HEK293 (cell line): ENCODE data around the gene CSF3R.

Experiments
- CTCF ChIA-PET: fragments of 350-600 bp; formaldehyde crosslinking; extraction: SDS; loops from one replicate; lab custom pipeline; 2021; ENCODE audit warnings: antibody characterized with exemption; lab: Yijun Ruan, JAX
- POLR2A ChIA-PET: fragments of 300-600 bp; formaldehyde crosslinking; extraction: SDS; loops from one replicate; lab custom pipeline; 2020; ENCODE audit warnings: antibody characterized with exemption, inconsistent platforms; lab: Yijun Ruan, JAX
- H3K27ac ChIP-seq: fragments of 200-500 bp; sonication (Bioruptor generic); 2 replicates; pipeline ENCODE4 v1.5.1; 2014; ENCODE audit warnings: low read depth, low read length, control low read depth, inconsistent platforms; ENCODE audit errors: extremely low read depth
- H3K36me3 ChIP-seq, 2 experiments: fragments of 200-500 bp in 1 of 2; sonication (Bioruptor generic) in 1 of 2; 1 replicate in 1 of 2; 2 replicates in 1 of 2; pipeline ENCODE4 v1.5.1; 2014 to 2017; ENCODE audit warnings: inconsistent platforms in 2 of 2, low read length in 2 of 2; ENCODE audit not compliant: control insufficient read depth in 2 of 2, insufficient read depth in 1 of 2
- H3K4me1 ChIP-seq: fragments of 200-500 bp; sonication (Bioruptor generic); 2 replicates; pipeline ENCODE4 v1.5.1; 2014; ENCODE audit warnings: mild to moderate bottlenecking, low read length, inconsistent platforms; ENCODE audit not compliant: control insufficient read depth, insufficient read depth
- H3K4me3 ChIP-seq: 2 replicates; pipeline ENCODE4 v1.5.1; 2011; ENCODE audit warnings: low read depth, mild to moderate bottlenecking, control low read depth, low read length, moderate library complexity
- H3K9me3 ChIP-seq: fragments of 200-500 bp; sonication (Bioruptor generic); 2 replicates; pipeline ENCODE4 v1.5.1; 2014; ENCODE audit warnings: low read depth, low read length, inconsistent platforms; ENCODE audit not compliant: control insufficient read depth, insufficient read depth
- GFI1B ChIP-seq: fragments of 450-650 bp; formaldehyde crosslinking; IDR thresholded peaks from 2 replicates; pipeline ENCODE4 v1.5.1; 2016; ENCODE audit warnings: missing biosample characterization, missing genetic modification characterization
- GLI2 ChIP-seq: fragments of 450-650 bp; formaldehyde crosslinking; IDR thresholded peaks from 2 replicates; pipeline ENCODE4; 2017; ENCODE audit warnings: missing biosample characterization, missing genetic modification characterization, low read depth, borderline replicate concordance
- GLIS1 ChIP-seq: fragments of 450-650 bp; formaldehyde crosslinking; IDR thresholded peaks from 2 replicates; pipeline ENCODE4 v1.5.1; 2016; ENCODE audit warnings: missing biosample characterization, missing genetic modification characterization
- OSR2 ChIP-seq: fragments of 450-650 bp; formaldehyde crosslinking; IDR thresholded peaks from 2 replicates; pipeline ENCODE4 v1.5.1; 2016; ENCODE audit warnings: missing biosample characterization, missing genetic modification characterization
- OVOL3 ChIP-seq: fragments of 450-650 bp; formaldehyde crosslinking; IDR thresholded peaks from 2 replicates; pipeline ENCODE4 v1.5.1; 2016; ENCODE audit warnings: missing biosample characterization, missing genetic modification characterization
- PRDM1 ChIP-seq: fragments of 450-650 bp; formaldehyde crosslinking; IDR thresholded peaks from 2 replicates; pipeline ENCODE4; 2016; ENCODE audit warnings: missing biosample characterization, missing genetic modification characterization
- REPIN1 ChIP-seq: fragments of 450-650 bp; formaldehyde crosslinking; IDR thresholded peaks from 2 replicates; pipeline ENCODE4 v1.5.1; 2017; ENCODE audit warnings: missing biosample characterization, missing genetic modification characterization, low read depth
- SCRT1 ChIP-seq: fragments of 450-650 bp; formaldehyde crosslinking; IDR thresholded peaks from 2 replicates; pipeline ENCODE4 v1.5.1; 2016; ENCODE audit warnings: missing biosample characterization, missing genetic modification characterization, borderline replicate concordance
- SP2 ChIP-seq: fragments of 450-650 bp; formaldehyde crosslinking; IDR thresholded peaks from 2 replicates; pipeline ENCODE4 v1.5.1; 2016; ENCODE audit warnings: missing biosample characterization, missing genetic modification characterization
- ZIC2 ChIP-seq: fragments of 450-650 bp; formaldehyde crosslinking; IDR thresholded peaks from 2 replicates; pipeline ENCODE4 v1.5.1; 2016; ENCODE audit warnings: missing biosample characterization, missing genetic modification characterization
- ZNF23 ChIP-seq: fragments of 450-650 bp; formaldehyde crosslinking; IDR thresholded peaks from 2 replicates; pipeline ENCODE4 v1.5.1; 2016; ENCODE audit warnings: missing biosample characterization, missing genetic modification characterization, borderline replicate concordance
- ZNF266 ChIP-seq: fragments of 450-650 bp; formaldehyde crosslinking; IDR thresholded peaks from 2 replicates; pipeline ENCODE4 v1.5.1; 2016; ENCODE audit warnings: missing biosample characterization, missing genetic modification characterization, low read depth
- ZNF423 ChIP-seq: fragments of 450-650 bp; formaldehyde crosslinking; IDR thresholded peaks from 2 replicates; pipeline ENCODE4 v1.5.1; 2016; ENCODE audit warnings: missing biosample characterization, missing genetic modification characterization
- ZNF510 ChIP-seq: fragments of 450-650 bp; formaldehyde crosslinking; IDR thresholded peaks from 2 replicates; pipeline ENCODE4 v1.5.1; 2018; ENCODE audit warnings: mild to moderate bottlenecking, missing genetic modification characterization, missing biosample characterization; ENCODE audit not compliant: insufficient replicate concordance
- ZNF548 ChIP-seq: fragments of 450-650 bp; formaldehyde crosslinking; IDR thresholded peaks from 2 replicates; pipeline ENCODE4 v1.5.1; 2016; ENCODE audit warnings: missing biosample characterization, missing genetic modification characterization
- ZNF600 ChIP-seq: fragments of 450-650 bp; formaldehyde crosslinking; IDR thresholded peaks from 2 replicates; pipeline ENCODE4 v1.5.1; 2016; ENCODE audit warnings: missing biosample characterization, missing genetic modification characterization
- ZNF837 ChIP-seq: fragments of 450-650 bp; formaldehyde crosslinking; IDR thresholded peaks from 2 replicates; pipeline ENCODE4 v1.5.1; 2016; ENCODE audit warnings: missing biosample characterization, missing genetic modification characterization
- ZSCAN16 ChIP-seq: fragments of 450-650 bp; formaldehyde crosslinking; IDR thresholded peaks from 2 replicates; pipeline ENCODE4 v1.5.1; 2016; ENCODE audit warnings: missing biosample characterization, missing genetic modification characterization
- TF ChIP-seq, protein P1 (sequence below): fragments of 450-650 bp; formaldehyde crosslinking; IDR thresholded peaks from 2 replicates; pipeline ENCODE4 v1.5.1; 2017; ENCODE audit warnings: missing biosample characterization, missing genetic modification characterization
- TF ChIP-seq, protein P2 (sequence below): fragments of 450-650 bp; formaldehyde crosslinking; IDR thresholded peaks from 2 replicates; pipeline ENCODE4 v1.5.1; 2016; ENCODE audit warnings: missing biosample characterization, missing genetic modification characterization
- TF ChIP-seq, protein P3 (sequence below): IDR thresholded peaks from 2 replicates; pipeline ENCODE4 v1.6.1; 2011; ENCODE audit warnings: mild to moderate bottlenecking, low read depth, low read length, borderline replicate concordance
- TF ChIP-seq, protein P4 (sequence below): sonication (generic); formaldehyde crosslinking; IDR thresholded peaks from 2 replicates; pipeline ENCODE4 v1.8.1; 2022; ENCODE audit warnings: mild to moderate bottlenecking, moderate library complexity, missing genetic modification reagents

The CSF3R gene

DNA sequence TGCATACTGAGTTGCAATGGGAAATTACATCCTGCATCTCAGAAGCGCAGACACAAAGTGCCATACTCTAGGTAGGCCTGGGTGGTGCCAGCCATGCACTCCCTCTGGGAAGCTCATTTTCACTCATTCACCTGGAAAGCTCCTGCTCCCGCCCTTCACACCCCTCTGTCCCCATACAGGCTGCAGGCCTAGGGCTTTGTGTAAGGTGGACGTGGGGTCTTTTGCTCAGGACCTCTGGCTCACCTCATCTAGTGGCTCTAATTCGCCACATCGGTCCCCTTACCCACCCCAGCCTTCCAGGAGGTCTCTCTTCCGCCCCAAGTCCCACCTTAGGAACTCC, 19.3 kb downstream of the CSF3R start:
- Histone ChIP-seq H3K36me3 (peaks cover 7 to 41% of the 10 kb centered on the region in 2 experiments), H3K4me3 (peak overlapping the region; percentile 93), H3K27ac (peak overlapping the region; percentile 56; the same call in 1 of the 2 replicates), H3K9me3 (no peaks in the 10 kb centered on the region), H3K4me1 (no peaks in the 10 kb centered on the region)
- ChIA-PET POLR2A (interaction anchor here (1.3 to 2.3 kb wide), 4 partner anchors 10 to 314 kb away, joined by 3 to 54 read pairs (median 8); partner anchors contain the start of genes OSCP1, STK40 and TRAPPC3), CTCF (interaction anchor here (0.6 to 0.7 kb wide), 2 partner anchors 13 to 957 kb away, joined by 3 read pairs; partner anchors contain the start of gene OSCP1)
- TF ChIP-seq ZNF23 (tag by site-specific recombination) (no peak), SP2 (tag by site-specific recombination) (peak; percentile 70; the same call in 1 of the 2 replicates), ZNF510 (no peak)
- TF ChIP-seq, protein P1, sequence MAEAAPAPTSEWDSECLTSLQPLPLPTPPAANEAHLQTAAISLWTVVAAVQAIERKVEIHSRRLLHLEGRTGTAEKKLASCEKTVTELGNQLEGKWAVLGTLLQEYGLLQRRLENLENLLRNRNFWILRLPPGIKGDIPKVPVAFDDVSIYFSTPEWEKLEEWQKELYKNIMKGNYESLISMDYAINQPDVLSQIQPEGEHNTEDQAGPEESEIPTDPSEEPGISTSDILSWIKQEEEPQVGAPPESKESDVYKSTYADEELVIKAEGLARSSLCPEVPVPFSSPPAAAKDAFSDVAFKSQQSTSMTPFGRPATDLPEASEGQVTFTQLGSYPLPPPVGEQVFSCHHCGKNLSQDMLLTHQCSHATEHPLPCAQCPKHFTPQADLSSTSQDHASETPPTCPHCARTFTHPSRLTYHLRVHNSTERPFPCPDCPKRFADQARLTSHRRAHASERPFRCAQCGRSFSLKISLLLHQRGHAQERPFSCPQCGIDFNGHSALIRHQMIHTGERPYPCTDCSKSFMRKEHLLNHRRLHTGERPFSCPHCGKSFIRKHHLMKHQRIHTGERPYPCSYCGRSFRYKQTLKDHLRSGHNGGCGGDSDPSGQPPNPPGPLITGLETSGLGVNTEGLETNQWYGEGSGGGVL (tag by site-specific recombination) = no peak

DNA sequence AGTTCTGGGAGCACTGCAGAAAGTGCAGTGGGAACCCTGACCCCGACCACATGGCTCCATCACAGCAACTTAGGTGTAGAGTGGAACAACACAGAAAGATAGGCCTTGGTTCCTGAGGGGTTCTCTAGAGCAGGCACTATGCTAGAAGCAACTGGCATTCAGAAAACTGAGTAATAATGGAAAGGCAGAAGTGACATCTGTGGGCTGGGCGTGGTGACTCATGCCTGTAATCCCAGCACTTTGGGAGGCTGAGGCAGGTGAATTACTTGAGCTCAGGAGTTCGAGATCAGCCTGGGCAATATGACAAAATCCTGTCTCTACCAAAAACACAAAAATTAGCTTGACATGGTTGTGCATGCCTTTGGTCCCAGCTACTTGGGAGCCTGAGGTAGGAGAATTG, 23.8 kb downstream of the CSF3R start:
- Histone ChIP-seq H3K4me1 (no peaks in the 10 kb centered on the region), H3K4me3 (no peak overlapping the region), H3K9me3 (no peaks in the 10 kb centered on the region), H3K36me3 (peaks cover 12 to 85% of the 10 kb centered on the region in 2 experiments), H3K27ac (no peak overlapping the region)
- POLR2A ChIA-PET = interaction anchor here (1.8 kb wide), 1 partner anchor 8 kb away, joined by 6 read pairs; the partner anchor contains the start of gene OSCP1
- CTCF ChIA-PET = no interaction called here
- TF ChIP-seq GLIS1 = peak; percentile 24; the same call in 1 of the 2 replicates
- TF ChIP-seq GLI2 = no peak
- TF ChIP-seq PRDM1 = peak; percentile 48; the same call in 1 of the 2 replicates
- TF ChIP-seq ZNF837 (tag by site-specific recombination) = no peak

DNA sequence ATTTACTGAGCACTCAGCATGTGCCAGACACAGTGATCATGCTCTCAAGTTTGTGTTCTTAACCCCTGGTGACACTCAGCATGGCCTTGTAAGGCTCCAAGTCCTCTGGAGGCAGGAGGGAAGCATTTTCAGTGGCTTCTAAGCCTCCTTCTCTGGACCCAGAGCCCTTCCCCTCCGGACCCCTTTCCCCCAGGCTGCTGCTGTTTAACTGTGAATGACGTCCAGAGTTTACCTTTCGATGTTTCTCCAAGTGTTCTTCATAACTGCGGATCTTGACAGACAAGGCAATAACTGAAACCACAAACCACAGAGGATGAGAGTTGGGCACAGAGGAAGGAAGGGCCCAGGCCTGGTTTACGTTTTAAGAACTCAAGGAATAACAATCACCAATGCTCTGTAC, 25.0 kb downstream of the CSF3R start:
- Histone ChIP-seq H3K4me1 (no peaks in the 10 kb centered on the region), H3K36me3 (peaks cover 12 to 92% of the 10 kb centered on the region in 2 experiments), H3K4me3 (no peak overlapping the region), H3K27ac (no peak overlapping the region), H3K9me3 (no peaks in the 10 kb centered on the region)
- ChIA-PET CTCF (no interaction called here), POLR2A (no interaction called here)
- TF ChIP-seq ZIC2 (peak; percentile 43), GLIS1 (peak; percentile 51; the same call in 1 of the 2 replicates), OSR2 (tag by site-specific recombination) (peak; percentile 45; the same call in 1 of the 2 replicates)
- TF ChIP-seq, protein P2, sequence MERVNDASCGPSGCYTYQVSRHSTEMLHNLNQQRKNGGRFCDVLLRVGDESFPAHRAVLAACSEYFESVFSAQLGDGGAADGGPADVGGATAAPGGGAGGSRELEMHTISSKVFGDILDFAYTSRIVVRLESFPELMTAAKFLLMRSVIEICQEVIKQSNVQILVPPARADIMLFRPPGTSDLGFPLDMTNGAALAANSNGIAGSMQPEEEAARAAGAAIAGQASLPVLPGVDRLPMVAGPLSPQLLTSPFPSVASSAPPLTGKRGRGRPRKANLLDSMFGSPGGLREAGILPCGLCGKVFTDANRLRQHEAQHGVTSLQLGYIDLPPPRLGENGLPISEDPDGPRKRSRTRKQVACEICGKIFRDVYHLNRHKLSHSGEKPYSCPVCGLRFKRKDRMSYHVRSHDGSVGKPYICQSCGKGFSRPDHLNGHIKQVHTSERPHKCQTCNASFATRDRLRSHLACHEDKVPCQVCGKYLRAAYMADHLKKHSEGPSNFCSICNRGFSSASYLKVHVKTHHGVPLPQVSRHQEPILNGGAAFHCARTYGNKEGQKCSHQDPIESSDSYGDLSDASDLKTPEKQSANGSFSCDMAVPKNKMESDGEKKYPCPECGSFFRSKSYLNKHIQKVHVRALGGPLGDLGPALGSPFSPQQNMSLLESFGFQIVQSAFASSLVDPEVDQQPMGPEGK = no peak

DNA sequence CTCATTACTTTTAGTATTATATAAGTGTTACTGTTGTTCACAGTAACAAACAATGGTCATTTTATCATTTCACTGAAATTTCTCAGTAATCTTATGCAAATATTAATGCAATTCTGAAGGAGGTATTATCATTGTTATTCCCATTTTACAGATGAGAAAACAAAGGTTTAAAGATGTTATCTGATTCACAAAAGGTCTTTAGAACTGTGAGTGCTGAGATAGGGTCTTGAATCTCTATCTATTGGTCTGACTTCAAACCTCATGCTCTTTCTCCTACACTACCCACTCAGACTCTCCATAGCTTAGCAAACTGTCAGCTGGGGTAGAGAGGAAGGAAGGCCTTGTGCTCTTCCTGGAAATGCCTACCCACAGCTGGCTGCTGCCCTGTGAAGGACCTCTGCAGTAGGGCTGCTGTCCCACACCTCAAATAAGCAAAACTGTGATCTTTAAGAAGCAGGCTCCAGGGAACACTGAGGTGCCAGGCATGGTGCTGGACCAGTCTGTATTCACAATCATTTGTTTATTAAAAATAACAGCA, 26.3 kb downstream of the CSF3R start:
- H3K4me1 ChIP-seq = no peaks in the 10 kb centered on the region
- POLR2A ChIA-PET = no interaction called here
- H3K36me3 ChIP-seq = peaks cover 12 to 81% of the 10 kb centered on the region in 2 experiments
- TF ChIP-seq, protein P3, sequence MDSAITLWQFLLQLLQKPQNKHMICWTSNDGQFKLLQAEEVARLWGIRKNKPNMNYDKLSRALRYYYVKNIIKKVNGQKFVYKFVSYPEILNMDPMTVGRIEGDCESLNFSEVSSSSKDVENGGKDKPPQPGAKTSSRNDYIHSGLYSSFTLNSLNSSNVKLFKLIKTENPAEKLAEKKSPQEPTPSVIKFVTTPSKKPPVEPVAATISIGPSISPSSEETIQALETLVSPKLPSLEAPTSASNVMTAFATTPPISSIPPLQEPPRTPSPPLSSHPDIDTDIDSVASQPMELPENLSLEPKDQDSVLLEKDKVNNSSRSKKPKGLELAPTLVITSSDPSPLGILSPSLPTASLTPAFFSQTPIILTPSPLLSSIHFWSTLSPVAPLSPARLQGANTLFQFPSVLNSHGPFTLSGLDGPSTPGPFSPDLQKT = no peak
- TF ChIP-seq SCRT1 (no peak), ZNF423 (tag by site-specific recombination) (no peak), REPIN1 (tag by site-specific recombination) (no peak), ZIC2 (no peak), ZNF266 (tag by site-specific recombination) (no peak), GFI1B (tag by site-specific recombination) (no peak), ZNF548 (tag by site-specific recombination) (no peak), ZSCAN16 (tag by site-specific recombination) (no peak), ZNF600 (tag by site-specific recombination) (no peak), OVOL3 (tag by site-specific recombination) (no peak)
- TF ChIP-seq, protein P4, sequence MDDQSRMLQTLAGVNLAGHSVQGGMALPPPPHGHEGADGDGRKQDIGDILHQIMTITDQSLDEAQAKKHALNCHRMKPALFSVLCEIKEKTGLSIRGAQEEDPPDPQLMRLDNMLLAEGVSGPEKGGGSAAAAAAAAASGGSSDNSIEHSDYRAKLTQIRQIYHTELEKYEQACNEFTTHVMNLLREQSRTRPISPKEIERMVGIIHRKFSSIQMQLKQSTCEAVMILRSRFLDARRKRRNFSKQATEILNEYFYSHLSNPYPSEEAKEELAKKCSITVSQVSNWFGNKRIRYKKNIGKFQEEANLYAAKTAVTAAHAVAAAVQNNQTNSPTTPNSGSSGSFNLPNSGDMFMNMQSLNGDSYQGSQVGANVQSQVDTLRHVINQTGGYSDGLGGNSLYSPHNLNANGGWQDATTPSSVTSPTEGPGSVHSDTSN (CRISPR knock-in tag) = no peak

More for the DNA sequence above, 26.3 kb downstream of the CSF3R start:
- Histone ChIP-seq H3K4me3 (no peak overlapping the region), H3K27ac (no peak overlapping the region), H3K9me3 (no peaks in the 10 kb centered on the region)
- CTCF ChIA-PET = no interaction called here
